CD4-positive, CD25-positive, alpha-beta regulatory T cell (primary cell): ENCODE data around the gene UQCC5. TPM values are rescaled to one million over a fixed set of nuclear protein-coding genes. Genes with fewer than 3 reads are reported as not detected.
A peak's percentile ranks its signal among the peaks of the same experiment; 100 is the strongest.

Source experiments
- ATAC-seq, 2 donors: fragments of 150-1000 bp; cut with Tn5 transposase; one replicate each; pipeline ENCODE4 v1.10.0; 2021; ENCODE audit warnings: low read depth in 2 of 2, moderate number of reproducible peaks in 2 of 2, moderate library complexity in 1 of 2
- DNase-seq, 3 donors: peaks; one replicate each; pipeline versions ENCODE4 v3.0.0 to v3.0.0-alpha.2; 2012 to 2022; ENCODE audit warnings: mixed read lengths in 1 of 3
- H3K27ac ChIP-seq: one replicate; pipeline ENCODE4 v1.7.0; 2013; ENCODE audit warnings: mild to moderate bottlenecking, low read length; ENCODE audit not compliant: insufficient read depth, poor library complexity, severe bottlenecking
- H3K27me3 ChIP-seq: one replicate; pipeline ENCODE4 v1.7.0; 2013; ENCODE audit warnings: low read length; ENCODE audit not compliant: control insufficient read depth, insufficient read depth
- H3K36me3 ChIP-seq: one replicate; pipeline ENCODE4 v1.7.0; 2013; ENCODE audit warnings: mild to moderate bottlenecking, low read length, moderate library complexity; ENCODE audit not compliant: control insufficient read depth, insufficient read depth
- H3K4me1 ChIP-seq: 2 replicates; pipeline ENCODE4 v1.7.0; 2013; ENCODE audit warnings: mild to moderate bottlenecking, low read length; ENCODE audit not compliant: insufficient read depth, control insufficient read depth, poor library complexity, severe bottlenecking
- H3K4me3 ChIP-seq: one replicate; pipeline ENCODE4 v1.7.0; 2013; ENCODE audit warnings: low read depth, mild to moderate bottlenecking, low read length, moderate library complexity
- H3K9me3 ChIP-seq, 2 experiments: 1 replicate in 1 of 2; 2 replicates in 1 of 2; pipeline ENCODE4 v1.7.0; 2013; ENCODE audit warnings: low read length in 2 of 2, mild to moderate bottlenecking in 1 of 2, moderate library complexity in 1 of 2; ENCODE audit not compliant: control insufficient read depth in 2 of 2
- H3K27ac Mint-ChIP-seq, 3 donors: one replicate each; pipeline ENCODE4 v1.8.0; 2020 to 2022; ENCODE audit warnings: mild to moderate bottlenecking in 3 of 3, mixed read lengths in 3 of 3, moderate library complexity in 2 of 3
- H3K27me3 Mint-ChIP-seq: one replicate; pipeline ENCODE4 v1.8.0; 2022; ENCODE audit warnings: mild to moderate bottlenecking, mixed read lengths
- H3K36me3 Mint-ChIP-seq: one replicate; pipeline ENCODE4 v1.8.0; 2020; ENCODE audit warnings: mixed read lengths
- H3K4me1 Mint-ChIP-seq, 4 donors: one replicate each; pipeline ENCODE4 v1.8.0; 2020 to 2022; ENCODE audit warnings: mixed read lengths in 4 of 4, mild to moderate bottlenecking in 1 of 4
- H3K4me3 Mint-ChIP-seq, 4 donors: one replicate each; pipeline ENCODE4 v1.8.0; 2020 to 2022; ENCODE audit warnings: mild to moderate bottlenecking in 4 of 4, mixed read lengths in 4 of 4, moderate library complexity in 3 of 4
- H3K9me3 Mint-ChIP-seq, 7 donors: one replicate each; pipeline ENCODE4 v1.8.0; 2020 to 2022; ENCODE audit warnings: mixed read lengths in 7 of 7, mild to moderate bottlenecking in 3 of 7, moderate library complexity in 2 of 7
- polyA plus RNA-seq, 4 donors: library from polyadenylated mRNA; unstranded; fragments of 300-500 nt; fragmentation: Illumina TruSeq; gene quantifications; one replicate each; pipeline ENCODE4 v1.2.3, GENCODE V29; 2021
- total RNA-seq: library from RNA; stranded (reverse); gene quantifications from one replicate; pipeline ENCODE4 v1.2.3, GENCODE V29; 2022

The UQCC5 gene
- total RNA-seq (4.5 TPM), polyA plus RNA-seq (10 to 100 TPM; 19.2 to 27.9 (median 23.0) TPM)

- Histone ChIP-seq H3K27ac (peak within 1 kb of the TSS; percentile 81), H3K4me1 (peaks cover 48% of the 10 kb centered on the region), H3K9me3 (no peaks in the 10 kb centered on the region), H3K4me3 (peak within 1 kb of the TSS; percentile 96), H3K27me3 (no peaks in the 10 kb centered on the region), H3K36me3 (peaks cover 7% of the 10 kb centered on the region)
- DNase-seq (peak; percentile 96 to 100 (median 97)), ATAC-seq (peak; percentile 93 to 96)
- peaks cover 13% of the 10 kb centered on the region for H3K36me3 Mint-ChIP-seq
- H3K4me1 Mint-ChIP-seq, result peaks cover 24 to 69% (median 47%) of the 10 kb centered on the region in 4 donors
- H3K9me3 Mint-ChIP-seq, result peaks cover 0 to 3% (median 0%) of the 10 kb centered on the region in 7 donors
- H3K27ac Mint-ChIP-seq, result peak within 1 kb of the TSS; percentile 99
- no peaks in the 10 kb centered on the region for H3K27me3 Mint-ChIP-seq
- peak within 1 kb of the TSS; percentile 97 to 100 (median 99) for H3K4me3 Mint-ChIP-seq
These were observed at the start of gene UQCC5 for GRCh38 chr3:52536369-52537164. UQCC5 (plus strand) TSS chr3:52536605; CDS start chr3:52536756, 151 bp downstream.

- Histone ChIP-seq H3K9me3 (no peaks in the 10 kb centered on the region), H3K27ac (no peak overlapping the region), H3K27me3 (no peaks in the 10 kb centered on the region), H3K4me3 (no peak overlapping the region), H3K36me3 (peaks cover 50% of the 10 kb centered on the region), H3K4me1 (no peaks in the 10 kb centered on the region)
- Mint-ChIP-seq H3K27ac (peak overlapping the region in 1 of 3 donors; percentile 49), H3K9me3 (no peaks in the 10 kb centered on the region), H3K4me3 (no peak overlapping the region), H3K27me3 (no peaks in the 10 kb centered on the region), H3K4me1 (no peaks in the 10 kb centered on the region), H3K36me3 (peaks cover 25% of the 10 kb centered on the region)
- ATAC-seq (no peak), DNase-seq (no peak)
These were observed 49.2 kb upstream of the UQCC5 start for GRCh38 chr3:52487050-52487787.

- H3K27ac Mint-ChIP-seq, result peak overlapping the region in 1 of 3 donors; percentile 49
- Histone ChIP-seq H3K36me3 (peaks cover 56% of the 10 kb centered on the region), H3K9me3 (no peaks in the 10 kb centered on the region), H3K4me3 (no peak overlapping the region), H3K27me3 (no peaks in the 10 kb centered on the region), H3K27ac (no peak overlapping the region), H3K4me1 (no peaks in the 10 kb centered on the region)
- no peak overlapping the region for H3K4me3 Mint-ChIP-seq
- H3K27me3 Mint-ChIP-seq, result no peaks in the 10 kb centered on the region
- no peak for ATAC-seq
- no peaks in the 10 kb centered on the region for H3K9me3 Mint-ChIP-seq
- H3K36me3 Mint-ChIP-seq, result peaks cover 32% of the 10 kb centered on the region
- no peak for DNase-seq
- H3K4me1 Mint-ChIP-seq, result no peaks in the 10 kb centered on the region
These were observed 48.4 kb upstream of the UQCC5 start for GRCh38 chr3:52487788-52488691.

GRCh38 chr3:52488746-52489145 is 47.7 kb upstream of the UQCC5 start:
- ATAC-seq, result no peak

GRCh38 chr3:52489453-52489852 is 47.0 kb upstream of the UQCC5 start:
- no peak overlapping the region for H3K4me3 ChIP-seq
- no peak overlapping the region for H3K27ac Mint-ChIP-seq
- no peak for DNase-seq
- no peak overlapping the region for H3K27ac ChIP-seq
- ATAC-seq, result no peak
- no peaks in the 10 kb centered on the region for H3K27me3 ChIP-seq
- no peak overlapping the region for H3K4me3 Mint-ChIP-seq
- peaks cover 56% of the 10 kb centered on the region for H3K36me3 ChIP-seq
- H3K4me1 ChIP-seq, result no peaks in the 10 kb centered on the region
- H3K27me3 Mint-ChIP-seq, result no peaks in the 10 kb centered on the region
- peaks cover 0 to 2% (median 0%) of the 10 kb centered on the region in 4 donors for H3K4me1 Mint-ChIP-seq
- no peaks in the 10 kb centered on the region for H3K9me3 ChIP-seq
- no peaks in the 10 kb centered on the region for H3K9me3 Mint-ChIP-seq
- H3K36me3 Mint-ChIP-seq, result peaks cover 26% of the 10 kb centered on the region

More at GRCh38 chr3:52488746-52489145, 47.7 kb upstream of the UQCC5 start:
- Histone ChIP-seq H3K9me3 (no peaks in the 10 kb centered on the region), H3K4me3 (no peak overlapping the region), H3K27me3 (no peaks in the 10 kb centered on the region), H3K27ac (no peak overlapping the region), H3K36me3 (peaks cover 56% of the 10 kb centered on the region), H3K4me1 (no peaks in the 10 kb centered on the region)
- no peaks in the 10 kb centered on the region for H3K27me3 Mint-ChIP-seq
- H3K36me3 Mint-ChIP-seq, result peaks cover 31% of the 10 kb centered on the region
- DNase-seq, result no peak
- no peak overlapping the region for H3K27ac Mint-ChIP-seq
- H3K9me3 Mint-ChIP-seq, result no peaks in the 10 kb centered on the region
- H3K4me1 Mint-ChIP-seq, result no peaks in the 10 kb centered on the region
- no peak overlapping the region for H3K4me3 Mint-ChIP-seq

GRCh38 chr3:52490035-52490938 is 46.1 kb upstream of the UQCC5 start:
- Mint-ChIP-seq H3K4me3 (no peak overlapping the region), H3K27me3 (peaks cover 4% of the 10 kb centered on the region), H3K4me1 (peaks cover 0 to 3% (median 0%) of the 10 kb centered on the region in 4 donors), H3K27ac (no peak overlapping the region), H3K9me3 (no peaks in the 10 kb centered on the region), H3K36me3 (peaks cover 25% of the 10 kb centered on the region)
- Histone ChIP-seq H3K27ac (no peak overlapping the region), H3K36me3 (peaks cover 53% of the 10 kb centered on the region), H3K27me3 (no peaks in the 10 kb centered on the region), H3K9me3 (no peaks in the 10 kb centered on the region), H3K4me1 (no peaks in the 10 kb centered on the region), H3K4me3 (no peak overlapping the region)
- DNase-seq (no peak), ATAC-seq (no peak)
